VCaP (cell line): ENCODE results near the gene STXBP5L.

Source experiments
- H3K27ac ChIP-seq: fragments of 450-650 bp; 2 replicates; pipeline ENCODE4 v1.5.1; 2017
- CTCF ChIP-seq: fragments of 450-650 bp; conservative IDR thresholded peaks from 2 replicates; pipeline ENCODE4 v1.5.1; 2017; ENCODE audit warnings: mild to moderate bottlenecking, moderate library complexity

STXBP5L gene

GRCh38 chr3:121111914-121112612, 204.1 kb downstream of the STXBP5L start:
- no peak for TF ChIP-seq CTCF
- H3K27ac ChIP-seq, result no peak overlapping the region

GRCh38 chr3:121126033-121126706, 218.2 kb downstream of the STXBP5L start:
- no peak overlapping the region for H3K27ac ChIP-seq
- TF ChIP-seq CTCF, result no peak

GRCh38 chr3:121126707-121127035, 218.7 kb downstream of the STXBP5L start:
- H3K27ac ChIP-seq, result no peak overlapping the region
- TF ChIP-seq CTCF, result no peak

- H3K27ac ChIP-seq, result no peak overlapping the region
- peak; percentile 73 for TF ChIP-seq CTCF
These were observed 244.6 kb downstream of the STXBP5L start for GRCh38 chr3:121152573-121152972.

GRCh38 chr3:121153851-121154250, 245.8 kb downstream of the STXBP5L start:
- TF ChIP-seq CTCF, result no peak
- H3K27ac ChIP-seq, result no peak overlapping the region

- H3K27ac ChIP-seq, result no peak overlapping the region
- TF ChIP-seq CTCF, result no peak
These were observed 247.0 kb downstream of the STXBP5L start for GRCh38 chr3:121155028-121155427.

- no peak overlapping the region for H3K27ac ChIP-seq
- TF ChIP-seq CTCF, result no peak
These were observed 257.4 kb downstream of the STXBP5L start for GRCh38 chr3:121165397-121165837.
